NB4 (cell line): ENCODE results near the gene RCE1.

Source experiments
- POLR2A ChIP-seq: IDR thresholded peaks from 2 replicates; pipeline ENCODE4 v1.6.1; 2011; ENCODE audit warnings: mild to moderate bottlenecking; ENCODE audit not compliant: insufficient read length; ENCODE audit errors: extremely low read depth
- TF ChIP-seq, protein P1 (sequence below): IDR thresholded peaks from one replicate; pipeline ENCODE4 v1.5.1; 2012; ENCODE audit warnings: low read depth, low read length
- TF ChIP-seq, protein P2 (sequence below): IDR thresholded peaks from 2 replicates; pipeline ENCODE4 v1.6.1; 2011; ENCODE audit warnings: low read depth, low read length

DNA sequence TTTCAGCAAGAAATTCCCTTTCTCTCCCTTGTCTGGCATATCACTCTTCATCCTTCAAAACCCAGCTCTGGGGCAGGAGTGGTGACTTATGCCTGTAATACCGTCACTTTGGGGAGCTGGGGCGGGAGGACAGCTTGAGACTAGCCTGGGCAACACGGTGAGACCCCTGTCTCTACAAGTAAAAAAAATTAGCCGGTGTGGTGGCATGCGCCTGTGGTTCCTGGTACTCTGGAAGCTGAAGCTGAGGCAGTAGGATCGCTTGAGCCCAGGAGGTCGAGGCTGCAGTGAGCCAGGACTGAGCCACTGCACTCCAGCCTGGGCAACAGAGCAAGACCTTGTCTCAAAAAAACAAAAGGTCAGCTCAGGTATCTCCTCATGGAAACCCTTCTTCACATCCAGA is 1.4 kb upstream of the RCE1 start:
- TF ChIP-seq, protein P1, sequence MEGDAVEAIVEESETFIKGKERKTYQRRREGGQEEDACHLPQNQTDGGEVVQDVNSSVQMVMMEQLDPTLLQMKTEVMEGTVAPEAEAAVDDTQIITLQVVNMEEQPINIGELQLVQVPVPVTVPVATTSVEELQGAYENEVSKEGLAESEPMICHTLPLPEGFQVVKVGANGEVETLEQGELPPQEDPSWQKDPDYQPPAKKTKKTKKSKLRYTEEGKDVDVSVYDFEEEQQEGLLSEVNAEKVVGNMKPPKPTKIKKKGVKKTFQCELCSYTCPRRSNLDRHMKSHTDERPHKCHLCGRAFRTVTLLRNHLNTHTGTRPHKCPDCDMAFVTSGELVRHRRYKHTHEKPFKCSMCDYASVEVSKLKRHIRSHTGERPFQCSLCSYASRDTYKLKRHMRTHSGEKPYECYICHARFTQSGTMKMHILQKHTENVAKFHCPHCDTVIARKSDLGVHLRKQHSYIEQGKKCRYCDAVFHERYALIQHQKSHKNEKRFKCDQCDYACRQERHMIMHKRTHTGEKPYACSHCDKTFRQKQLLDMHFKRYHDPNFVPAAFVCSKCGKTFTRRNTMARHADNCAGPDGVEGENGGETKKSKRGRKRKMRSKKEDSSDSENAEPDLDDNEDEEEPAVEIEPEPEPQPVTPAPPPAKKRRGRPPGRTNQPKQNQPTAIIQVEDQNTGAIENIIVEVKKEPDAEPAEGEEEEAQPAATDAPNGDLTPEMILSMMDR: no peak
- TF ChIP-seq, protein P2, sequence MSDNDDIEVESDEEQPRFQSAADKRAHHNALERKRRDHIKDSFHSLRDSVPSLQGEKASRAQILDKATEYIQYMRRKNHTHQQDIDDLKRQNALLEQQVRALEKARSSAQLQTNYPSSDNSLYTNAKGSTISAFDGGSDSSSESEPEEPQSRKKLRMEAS: no peak
- no peak for TF ChIP-seq POLR2A
